H1 (cell line): ENCODE results near the gene CNGB1. TPM values are rescaled to one million over a fixed set of nuclear protein-coding genes. Genes with fewer than 3 reads are reported as not detected.

Experiments
- CTCF ChIA-PET: fragments of 300-600 bp; sonication (Branson Sonifier 250); formaldehyde crosslinking; loops from one replicate; lab custom pipeline; 2021; ENCODE audit not compliant: partially characterized antibody; lab: Charles Lee
- POLR2A ChIA-PET: fragments of 300-600 bp; sonication (Branson Sonifier 250); formaldehyde crosslinking; loops from one replicate; lab custom pipeline; 2021; ENCODE audit warnings: inconsistent platforms; ENCODE audit not compliant: partially characterized antibody; lab: Charles Lee
- DNase-seq, 2 experiments: peaks; one replicate each; pipeline versions ENCODE4 v3.0.0 to v3.0.0-alpha.2; 2010 to 2022; ENCODE audit warnings: low spot score in 2 of 2, low read depth in 1 of 2, mixed read lengths in 1 of 2
- FAIRE-seq: peaks from 2 replicates; lab custom pipeline; 2011; peaks lifted over from hg19 to GRCh38; lab: Jason Lieb, UNC
- H2AFZ ChIP-seq: 2 replicates; pipeline ENCODE4 v1.8.1; 2012; ENCODE audit warnings: low read length, inconsistent platforms
- H2AK5ac ChIP-seq: 2 replicates; pipeline ENCODE4 v1.6.1; 2013; ENCODE audit warnings: low read depth, low read length
- H2BK120ac ChIP-seq: replicated peaks from 2 replicates; pipeline ENCODE3; 2013; ENCODE audit warnings: low read depth, low read length, inconsistent platforms
- H2BK12ac ChIP-seq: 2 replicates; pipeline ENCODE4 v1.6.1; 2013; ENCODE audit warnings: low read depth, low read length
- H2BK15ac ChIP-seq: 2 replicates; pipeline ENCODE4 v1.6.1; 2013; ENCODE audit warnings: low read length
- H2BK20ac ChIP-seq: 2 replicates; pipeline ENCODE4 v1.6.1; 2013; ENCODE audit warnings: low read length
- H2BK5ac ChIP-seq: 2 replicates; pipeline ENCODE4 v1.6.1; 2013; ENCODE audit warnings: low read depth, low read length
- H3K14ac ChIP-seq: 2 replicates; pipeline ENCODE4 v1.6.1; 2013; ENCODE audit warnings: inconsistent platforms; ENCODE audit not compliant: insufficient read length
- H3K18ac ChIP-seq: 2 replicates; pipeline ENCODE4 v1.6.1; 2013; ENCODE audit warnings: low read length; ENCODE audit errors: extremely low read depth
- H3K23ac ChIP-seq: 2 replicates; pipeline ENCODE4 v1.6.1; 2013; ENCODE audit warnings: inconsistent platforms; ENCODE audit not compliant: insufficient read length
- H3K23me2 ChIP-seq: 2 replicates; pipeline ENCODE4 v1.6.1; 2013; ENCODE audit warnings: low read depth, low read length
- H3K27ac ChIP-seq: 2 replicates; pipeline ENCODE4 v1.6.1; 2011; ENCODE audit warnings: low read depth, low read length, inconsistent platforms
- H3K27me3 ChIP-seq, 4 experiments: replicated peaks in 1 of 4; 1 replicate in 1 of 4; 2 replicates in 3 of 4; pipeline versions ENCODE4 v1.6.1 to v1.8.1; 2011 to 2013; ENCODE audit warnings: low read length in 3 of 4, mild to moderate bottlenecking in 3 of 4, inconsistent platforms in 2 of 4, mixed read lengths in 2 of 4, moderate library complexity in 1 of 4; ENCODE audit not compliant: control insufficient read depth in 3 of 4, insufficient read depth in 3 of 4; ENCODE audit errors: extremely low read depth in 1 of 4
- H3K36me3 ChIP-seq, 4 experiments: 2 replicates each; pipeline versions ENCODE4 v1.6.1 to v1.8.1; 2011 to 2013; ENCODE audit warnings: mild to moderate bottlenecking in 4 of 4, low read length in 3 of 4, moderate library complexity in 2 of 4, control low read depth in 1 of 4, inconsistent platforms in 1 of 4; ENCODE audit not compliant: insufficient read depth in 4 of 4, control insufficient read depth in 2 of 4
- H3K4ac ChIP-seq: replicated peaks from 2 replicates; pipeline ENCODE3; 2013; ENCODE audit warnings: low read length, low read depth, mixed read lengths, inconsistent platforms; ENCODE audit not compliant: insufficient read length
- H3K4me1 ChIP-seq, 4 experiments: replicated peaks in 1 of 4; 1 replicate in 1 of 4; 2 replicates in 3 of 4; pipeline versions ENCODE4 v1.6.1 to v1.8.1; 2011 to 2013; ENCODE audit warnings: low read length in 3 of 4, inconsistent platforms in 2 of 4, mixed read lengths in 1 of 4; ENCODE audit not compliant: insufficient read depth in 4 of 4, control insufficient read depth in 3 of 4
- H3K4me2 ChIP-seq, 2 experiments: 2 replicates each; pipeline versions ENCODE4 v1.6.1 to v1.8.1; 2011 to 2013; ENCODE audit warnings: low read depth in 2 of 2, low read length in 2 of 2, control low read depth in 1 of 2, inconsistent platforms in 1 of 2, mild to moderate bottlenecking in 1 of 2; ENCODE audit not compliant: insufficient read depth in 1 of 2
- H3K4me3 ChIP-seq, 4 experiments: fragments of 200-600, 300-600 bp in 1 of 4; sonication (generic), shearing (Covaris generic), sonication (Bioruptor Twin) in 1 of 4; 2 replicates each; pipeline versions ENCODE4 v1.5.1 to v1.8.1; 2011 to 2016; ENCODE audit warnings: low read length in 4 of 4, low read depth in 3 of 4, control low read depth in 2 of 4, inconsistent platforms in 2 of 4, mild to moderate bottlenecking in 2 of 4, mixed read lengths in 1 of 4, moderate library complexity in 1 of 4; ENCODE audit not compliant: insufficient read depth in 2 of 4; ENCODE audit errors: extremely low read depth in 1 of 4
- H3K56ac ChIP-seq: replicated peaks from 2 replicates; pipeline ENCODE3; 2013; ENCODE audit warnings: low read depth, mild to moderate bottlenecking, mixed read lengths, low read length, inconsistent platforms; ENCODE audit not compliant: insufficient read length
- H3K79me1 ChIP-seq: 2 replicates; pipeline ENCODE4 v1.6.1; 2013; ENCODE audit warnings: low read depth, low read length, control low read depth
- H3K79me2 ChIP-seq, 2 experiments: 2 replicates each; pipeline versions ENCODE4 v1.6.1 to v1.8.1; 2012 to 2013; ENCODE audit warnings: low read length in 2 of 2, mild to moderate bottlenecking in 2 of 2, inconsistent platforms in 1 of 2; ENCODE audit not compliant: insufficient read depth in 2 of 2, control insufficient read depth in 1 of 2
- H3K9ac ChIP-seq, 4 experiments: replicated peaks in 1 of 4; 1 replicate in 1 of 4; 2 replicates in 3 of 4; pipeline versions ENCODE4 v1.6.1 to v1.8.1; 2011 to 2013; ENCODE audit warnings: low read depth in 3 of 4, low read length in 3 of 4, control low read depth in 2 of 4, mild to moderate bottlenecking in 2 of 4, moderate library complexity in 2 of 4, inconsistent platforms in 1 of 4; ENCODE audit errors: extremely low read depth in 1 of 4
- H3K9me3 ChIP-seq, 2 experiments: 2 replicates each; pipeline versions ENCODE4 v1.6.1 to v1.8.1; 2012 to 2013; ENCODE audit warnings: mild to moderate bottlenecking in 2 of 2, moderate library complexity in 2 of 2, control low read depth in 1 of 2, inconsistent platforms in 1 of 2, low read depth in 1 of 2, low read length in 1 of 2, mixed read lengths in 1 of 2; ENCODE audit not compliant: insufficient read depth in 2 of 2
- H4K20me1 ChIP-seq, 2 experiments: replicated peaks in 1 of 2; 2 replicates each; pipeline versions ENCODE3 to v1.8.1; 2011 to 2013; ENCODE audit warnings: inconsistent platforms in 2 of 2, low read length in 2 of 2, mild to moderate bottlenecking in 1 of 2; ENCODE audit not compliant: insufficient read depth in 2 of 2, control insufficient read depth in 1 of 2
- H4K5ac ChIP-seq: 2 replicates; pipeline ENCODE4 v1.6.1; 2013; ENCODE audit warnings: low read length, low read depth, mixed read lengths, inconsistent platforms; ENCODE audit not compliant: insufficient read length
- H4K8ac ChIP-seq: 2 replicates; pipeline ENCODE4 v1.8.0; 2013; ENCODE audit warnings: mild to moderate bottlenecking, moderate library complexity, low read length, inconsistent platforms; ENCODE audit not compliant: insufficient read depth; ENCODE audit errors: extremely low read depth
- H4K91ac ChIP-seq: replicated peaks from 2 replicates; pipeline ENCODE3; 2013; ENCODE audit warnings: low read length, mixed read lengths, inconsistent platforms; ENCODE audit not compliant: insufficient read length
- BCL11A ChIP-seq, 2 experiments: IDR thresholded peaks; one replicate each; pipeline ENCODE4 v1.6.1; 2011; ENCODE audit warnings: low read depth in 2 of 2, low read length in 2 of 2, mild to moderate bottlenecking in 2 of 2
- CBX8 ChIP-seq: fragments of 300-800, 300-1000 bp; sonication (generic); IDR thresholded peaks from 2 replicates; pipeline ENCODE4 v1.7.1; 2016; ENCODE audit warnings: low read depth, low read length, borderline replicate concordance
- KDM4A ChIP-seq: IDR thresholded peaks from one replicate; pipeline ENCODE4 v1.7.1; 2012; ENCODE audit warnings: low read depth, mild to moderate bottlenecking, moderate library complexity, low read length, inconsistent platforms; ENCODE audit not compliant: severe bottlenecking
- POU5F1 ChIP-seq: IDR thresholded peaks from 2 replicates; pipeline ENCODE4 v1.6.1; 2011; ENCODE audit warnings: low read depth, mild to moderate bottlenecking, low read length, moderate library complexity
- WGBS, 2 experiments: shearing (Covaris generic) in 1 of 2; methylation state at CpG; one replicate each; pipeline versions ENCODE4 v1.1.6 to v1.1.7; 2013 to 2015; ENCODE audit warnings: low lambda C conversion rate in 2 of 2, mixed read lengths in 2 of 2, inconsistent platforms in 1 of 2, low coverage in 1 of 2, missing lambda C conversion rate in 1 of 2; ENCODE audit not compliant: insufficient replicate concordance in 2 of 2, insufficient coverage in 1 of 2, insufficient read length in 1 of 2; ENCODE audit errors: extremely low coverage in 1 of 2, missing lambda C conversion rate in 1 of 2; 5-methylcytosine and 5-hydroxymethylcytosine counted together
- polyA plus RNA-seq, 7 experiments: library from polyadenylated mRNA; depleted of rRNA in 3 of 7; stranded (reverse) in 5 of 7; unstranded in 2 of 7; fragments of >200 nt in 5 of 7; fragments of 200-250 nt in 2 of 7; gene quantifications; 1 replicate in 5 of 7; 2 replicates in 1 of 7; 4 replicates in 1 of 7; pipeline versions ENCODE4 v1.2.1 to v1.2.3, GENCODE V29; 2011 to 2013; ENCODE audit warnings: missing spikeins in 2 of 7, mixed read lengths in 2 of 7
- total RNA-seq: library from RNA; stranded (reverse); fragmentation: NEBNext Ultra II Directional; extraction: Animal tissue kit (Norgen Biotek cat#: 25700); gene quantifications from 2 replicates; pipeline ENCODE4 v1.2.1, GENCODE V29; 2021

CNGB1 gene
- total and polyA plus RNA-seq, 2 of the 8 experiments (the other 6 are each of a cell fraction or from before 2014, with no cell fraction given): not detected

- H2AK5ac ChIP-seq: no peak overlapping the region
- no peak overlapping the region for H4K8ac ChIP-seq
- no peaks in the 10 kb centered on the region for H3K79me2 ChIP-seq
- no peaks in the 10 kb centered on the region for H3K36me3 ChIP-seq
- ChIA-PET CTCF (interaction anchor here (0.5 to 5.9 kb wide), 11 partner anchors 10 to 226 kb away, joined by 3 to 55 read pairs (median 4); partner anchors contain the start of gene ZNF319), POLR2A (interaction anchor here (1.1 kb wide), 1 partner anchor 89 kb away, joined by 3 read pairs; no protein-coding TSS in a partner anchor)
- no peak overlapping the region for H3K9ac ChIP-seq
- no peak overlapping the region for H3K4ac ChIP-seq
- FAIRE-seq (no peak), DNase-seq (no peak)
- H3K27ac ChIP-seq: no peak overlapping the region
- no peak overlapping the region for H4K91ac ChIP-seq
- WGBS, 2 experiments: 85% methylated on average over 9 of the region's 9 CpGs; no CpG with 5 or more reads in 1 of the 2 experiments
- no peaks in the 10 kb centered on the region for H3K79me1 ChIP-seq
- TF ChIP-seq CBX8: no peak
- TF ChIP-seq KDM4A: no peak
- TF ChIP-seq POU5F1: no peak
- TF ChIP-seq BCL11A (IDR thresholded peaks at IDR 0.05; ENCODE audit: low read depth in 2 of 2, low read length in 2 of 2): no peak
- no peak overlapping the region for H3K23ac ChIP-seq
- H3K14ac ChIP-seq: no peak overlapping the region
- no peak overlapping the region for H3K4me3 ChIP-seq
- no peak overlapping the region for H2BK12ac ChIP-seq
- H2BK5ac ChIP-seq: no peak overlapping the region
- H2AFZ ChIP-seq: no peak overlapping the region
- H2BK15ac ChIP-seq: no peak overlapping the region
- H3K4me2 ChIP-seq: no peak overlapping the region
- H4K5ac ChIP-seq: no peak overlapping the region
- H3K23me2 ChIP-seq: no peaks in the 10 kb centered on the region; the same call in 1 of the 2 replicates
- no peak overlapping the region for H3K56ac ChIP-seq
- H2BK20ac ChIP-seq: no peak overlapping the region
- H3K27me3 ChIP-seq: peaks cover 0 to 2% (median 0%) of the 10 kb centered on the region in 4 experiments; a peak in 1 of 7 replicates
- peaks cover 0 to 5% (median under 1%) of the 10 kb centered on the region in 4 experiments; a peak in 2 of 7 replicates for H3K4me1 ChIP-seq
- no peaks in the 10 kb centered on the region for H4K20me1 ChIP-seq
- H2BK120ac ChIP-seq: no peak overlapping the region
- H3K18ac ChIP-seq: no peak overlapping the region
- H3K9me3 ChIP-seq: no peaks in the 10 kb centered on the region
Measured at GRCh38 chr16:57889960-57890751, 80.8 kb downstream of the CNGB1 start.
